Astrocyte (in vitro differentiated cells and primary cell): ENCODE data around the gene RYR2.

Experiments used
- EZH2 ChIP-seq: IDR thresholded peaks from 2 replicates; pipeline ENCODE4 v1.6.1; 2012; ENCODE audit warnings: mild to moderate bottlenecking, low read length, inconsistent platforms; ENCODE audit not compliant: insufficient read depth
- TF ChIP-seq, protein P1 (sequence below): IDR thresholded peaks from 2 replicates; pipeline ENCODE4 v1.5.1; 2011; ENCODE audit warnings: low read depth, mild to moderate bottlenecking, inconsistent platforms, low read length, moderate library complexity; ENCODE audit not compliant: insufficient read depth

DNA sequence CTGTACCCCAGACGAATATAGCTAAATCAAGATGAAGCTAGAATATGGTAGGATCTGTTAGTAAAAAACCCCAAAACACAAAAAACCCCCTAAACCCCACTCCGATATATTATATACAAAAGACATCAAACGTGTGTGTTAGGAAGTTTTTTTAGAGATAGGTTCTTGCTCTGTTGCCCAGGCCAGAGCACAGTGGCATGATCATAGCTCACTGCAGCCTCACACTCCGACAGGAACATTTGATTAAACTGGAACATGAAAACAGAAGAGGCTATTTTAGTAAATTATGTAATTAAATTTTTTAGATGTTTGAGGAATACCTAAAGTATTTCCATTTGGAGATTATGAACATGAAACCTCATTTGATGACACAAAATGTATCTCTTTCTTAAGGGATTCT is 8.2 kb upstream of the RYR2 start:
- TF ChIP-seq, protein P1, sequence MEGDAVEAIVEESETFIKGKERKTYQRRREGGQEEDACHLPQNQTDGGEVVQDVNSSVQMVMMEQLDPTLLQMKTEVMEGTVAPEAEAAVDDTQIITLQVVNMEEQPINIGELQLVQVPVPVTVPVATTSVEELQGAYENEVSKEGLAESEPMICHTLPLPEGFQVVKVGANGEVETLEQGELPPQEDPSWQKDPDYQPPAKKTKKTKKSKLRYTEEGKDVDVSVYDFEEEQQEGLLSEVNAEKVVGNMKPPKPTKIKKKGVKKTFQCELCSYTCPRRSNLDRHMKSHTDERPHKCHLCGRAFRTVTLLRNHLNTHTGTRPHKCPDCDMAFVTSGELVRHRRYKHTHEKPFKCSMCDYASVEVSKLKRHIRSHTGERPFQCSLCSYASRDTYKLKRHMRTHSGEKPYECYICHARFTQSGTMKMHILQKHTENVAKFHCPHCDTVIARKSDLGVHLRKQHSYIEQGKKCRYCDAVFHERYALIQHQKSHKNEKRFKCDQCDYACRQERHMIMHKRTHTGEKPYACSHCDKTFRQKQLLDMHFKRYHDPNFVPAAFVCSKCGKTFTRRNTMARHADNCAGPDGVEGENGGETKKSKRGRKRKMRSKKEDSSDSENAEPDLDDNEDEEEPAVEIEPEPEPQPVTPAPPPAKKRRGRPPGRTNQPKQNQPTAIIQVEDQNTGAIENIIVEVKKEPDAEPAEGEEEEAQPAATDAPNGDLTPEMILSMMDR: no peak
- TF ChIP-seq EZH2: no peak
